IMR-90 (cell line): ENCODE measurements around the gene RSPH9.

ENCODE experiments used
- CEBPB ChIP-seq: IDR thresholded peaks from 2 replicates; pipeline ENCODE4 v1.6.1; 2012; ENCODE audit warnings: low read depth, low read length, improper control_type of control experiment
- CHD1 ChIP-seq: IDR thresholded peaks from 2 replicates; pipeline ENCODE4 v1.6.1; 2012; ENCODE audit warnings: low read depth, low read length, improper control_type of control experiment
- CTCF ChIP-seq: conservative IDR thresholded peaks from 2 replicates; pipeline ENCODE4 v1.5.1; 2012; ENCODE audit warnings: mild to moderate bottlenecking, low read depth, low read length, improper control_type of control experiment
- ELK1 ChIP-seq: fragments of 150-350 bp; IDR thresholded peaks from 2 replicates; pipeline ENCODE4 v1.6.1; 2016; ENCODE audit warnings: low read depth, mild to moderate bottlenecking, low read length, moderate library complexity, borderline replicate concordance
- FOS ChIP-seq: fragments of 150-350 bp; IDR thresholded peaks from 2 replicates; pipeline ENCODE4 v1.6.1; 2016; ENCODE audit warnings: low read depth, low read length
- MAFK ChIP-seq: IDR thresholded peaks from 2 replicates; pipeline ENCODE4 v1.6.1; 2012; ENCODE audit warnings: low read depth, low read length, improper control_type of control experiment
- MAZ ChIP-seq: IDR thresholded peaks from 2 replicates; pipeline ENCODE4 v1.6.1; 2012; ENCODE audit warnings: low read depth, mild to moderate bottlenecking, low read length, improper control_type of control experiment, moderate library complexity, borderline replicate concordance
- POLR2A ChIP-seq: IDR thresholded peaks from 2 replicates; pipeline ENCODE4 v1.6.1; 2012; ENCODE audit warnings: mild to moderate bottlenecking, low read depth, low read length
- RAD21 ChIP-seq: IDR thresholded peaks from 2 replicates; pipeline ENCODE4 v1.6.1; 2012; ENCODE audit warnings: low read length, improper control_type of control experiment
- RCOR1 ChIP-seq: IDR thresholded peaks from 2 replicates; pipeline ENCODE4 v1.6.1; 2012; ENCODE audit warnings: mild to moderate bottlenecking, low read length, improper control_type of control experiment; ENCODE audit not compliant: insufficient replicate concordance
- RFX5 ChIP-seq: IDR thresholded peaks from 2 replicates; pipeline ENCODE4 v1.8.0; 2012; ENCODE audit warnings: low read depth, mild to moderate bottlenecking, low read length, moderate library complexity
- SMC3 ChIP-seq: fragments of 150-350 bp; IDR thresholded peaks from 2 replicates; pipeline ENCODE4 v1.6.1; 2016; ENCODE audit warnings: low read depth, mild to moderate bottlenecking, antibody characterized with exemption, low read length, moderate library complexity

DNA sequence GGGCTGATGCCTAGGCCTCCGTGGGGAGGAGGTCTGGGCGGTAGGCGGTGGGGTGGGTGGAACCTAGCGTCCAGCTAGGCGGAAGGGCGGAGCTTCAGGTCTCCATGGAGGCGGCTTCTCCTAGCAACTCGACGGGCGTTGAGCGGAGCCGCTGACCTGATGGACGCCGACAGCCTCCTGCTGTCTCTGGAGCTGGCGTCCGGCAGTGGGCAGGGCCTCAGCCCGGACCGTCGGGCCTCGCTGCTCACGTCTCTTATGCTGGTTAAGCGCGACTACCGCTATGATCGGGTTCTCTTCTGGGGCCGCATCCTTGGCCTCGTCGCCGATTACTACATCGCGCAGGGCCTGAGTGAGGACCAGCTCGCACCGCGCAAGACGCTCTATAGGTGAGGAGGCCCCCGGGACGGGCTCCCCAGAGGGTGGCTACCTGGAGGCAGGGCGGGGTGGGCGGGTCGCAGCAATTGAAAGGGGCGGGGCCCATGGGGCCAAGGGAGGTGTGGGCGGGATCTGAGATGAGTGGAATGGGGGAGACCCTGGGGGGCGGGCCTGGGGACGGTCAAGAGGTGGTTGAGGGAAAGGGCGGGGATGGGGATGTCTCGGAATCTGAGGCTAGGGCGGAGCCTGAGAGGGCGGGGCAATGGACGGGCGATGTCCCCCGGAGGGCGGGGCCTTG lies at the start of gene RSPH9:
- TF ChIP-seq CTCF = no peak
- no peak for TF ChIP-seq POLR2A
- TF ChIP-seq RAD21 = no peak
- TF ChIP-seq CEBPB = no peak
- TF ChIP-seq MAFK = no peak
- no peak for TF ChIP-seq RFX5
- no peak for TF ChIP-seq ELK1
- TF ChIP-seq FOS = no peak
- TF ChIP-seq MAZ = no peak
- no peak for TF ChIP-seq RCOR1
- no peak for TF ChIP-seq SMC3
- TF ChIP-seq CHD1 = no peak
